K562 (cell line): ENCODE data around the gene EBI3. TPM values are rescaled to one million over a fixed set of nuclear protein-coding genes. Genes with fewer than 3 reads are reported as not detected.

Experiments
- ATF7 ChIP-seq: fragments of 450-650 bp; IDR thresholded peaks from 2 replicates; pipeline ENCODE4 v1.7.1; 2014; ENCODE audit warnings: mild to moderate bottlenecking, moderate library complexity
- BDP1 ChIP-seq: IDR thresholded peaks from 3 replicates; pipeline ENCODE4 v1.6.1; 2011; ENCODE audit not compliant: insufficient read length, insufficient read depth
- CCAR2 ChIP-seq: fragments of 200-400 bp; formaldehyde crosslinking; IDR thresholded peaks from 2 replicates; pipeline ENCODE4 v1.6.1; 2017; ENCODE audit warnings: mild to moderate bottlenecking, low read depth, low read length
- CREBBP ChIP-seq: IDR thresholded peaks from one replicate; pipeline ENCODE4 v1.6.1; 2012; ENCODE audit warnings: low read depth, mild to moderate bottlenecking, control low read depth, inconsistent platforms, low read length
- MEF2A ChIP-seq: IDR thresholded peaks from 2 replicates; pipeline ENCODE4 v1.6.1; 2011; ENCODE audit warnings: low read depth, mild to moderate bottlenecking, low read length, moderate library complexity; ENCODE audit not compliant: control insufficient read depth
- NR2F6 ChIP-seq: fragments of 450-650 bp; formaldehyde crosslinking; IDR thresholded peaks from 2 replicates; pipeline ENCODE4 v1.4.0; 2020; ENCODE audit warnings: mild to moderate bottlenecking
- PPARD ChIP-seq: fragments of 250-450 bp; sonication (Bioruptor Pico); IDR thresholded peaks from 2 replicates; pipeline ENCODE4 v1.8.0; 2022; ENCODE audit warnings: inconsistent platforms, mild to moderate bottlenecking, moderate library complexity
- RBM34 ChIP-seq: fragments of 200-400 bp; formaldehyde crosslinking; IDR thresholded peaks from 2 replicates; pipeline ENCODE4 v1.6.1; 2018; ENCODE audit warnings: low read length, borderline replicate concordance; ENCODE audit not compliant: insufficient read depth
- SAP30 ChIP-seq: fragments of 200-600 bp; sonication (generic); IDR thresholded peaks from 2 replicates; pipeline ENCODE4 v1.6.1; 2012; ENCODE audit warnings: borderline replicate concordance, low read depth, mild to moderate bottlenecking, moderate library complexity, low read length, control low read depth, inconsistent platforms; ENCODE audit not compliant: insufficient read depth, poor library complexity, severe bottlenecking
- SNIP1 ChIP-seq: fragments of 450-650 bp; IDR thresholded peaks from 2 replicates; pipeline ENCODE4 v1.7.1; 2017; ENCODE audit warnings: low read depth, mild to moderate bottlenecking
- TAL1 ChIP-seq: fragments of 450-650 bp; IDR thresholded peaks from 2 replicates; pipeline ENCODE4 v1.6.1; 2016; ENCODE audit warnings: mild to moderate bottlenecking
- TFAM ChIP-seq: fragments of 250-450 bp; sonication (Bioruptor Pico); conservative IDR thresholded peaks from 2 replicates; pipeline ENCODE4 v1.5.0; 2021; ENCODE audit warnings: mild to moderate bottlenecking, moderate library complexity
- ZNF224 ChIP-seq: sonication (generic); formaldehyde crosslinking; IDR thresholded peaks from 2 replicates; pipeline ENCODE4 v1.8.0; 2022; ENCODE audit warnings: mild to moderate bottlenecking, missing genetic modification reagents
- ZNF41 ChIP-seq: fragments of 250-450 bp; sonication (Bioruptor Pico); conservative IDR thresholded peaks from 2 replicates; pipeline ENCODE4 v1.4.0; 2020; ENCODE audit warnings: mild to moderate bottlenecking
- polyA plus RNA-seq, 8 experiments: library from polyadenylated mRNA; depleted of rRNA in 4 of 8; stranded (reverse) in 5 of 8; unstranded in 3 of 8; fragments of >200 nt; fragmentation: Nextera tagmentation in 2 of 8; fragmentation: Illumina TruSeq in 1 of 8; extraction: Ambion mirVana in 2 of 8; extraction: Trizol in 1 of 8; gene quantifications; 2 replicates each; pipeline versions ENCODE4 v1.2.1 to v1.2.3, GENCODE V29; 2011 to 2014; ENCODE audit warnings: inconsistent platforms in 1 of 8, missing spikeins in 1 of 8
- total RNA-seq, 7 experiments: library from RNA; depleted of rRNA in 6 of 7; stranded (reverse); fragments of >200 nt in 6 of 7; fragmentation: Illumina TruSeq in 2 of 7; extraction: Trizol in 2 of 7; gene quantifications; 2 replicates each; pipeline versions ENCODE4 v1.2.1 to v1.2.3, GENCODE V29; 2011 to 2021; ENCODE audit warnings: low replicate concordance in 1 of 7
- TF ChIP-seq, protein P1 (sequence below): fragments of 200-600 bp; sonication (generic); IDR thresholded peaks from one replicate; pipeline ENCODE4 v1.6.1; 2012; ENCODE audit warnings: mild to moderate bottlenecking, low read depth, low read length, inconsistent platforms
- TF ChIP-seq, protein P2 (sequence below): fragments of 250-450 bp; sonication (Bioruptor Pico); IDR thresholded peaks from 2 replicates; pipeline ENCODE4 v1.8.0; 2021; ENCODE audit warnings: moderate library complexity, mild to moderate bottlenecking, inconsistent platforms

Gene EBI3
- total and polyA plus RNA-seq, 9 of the 15 experiments (the other 6 are each of a cell fraction or from before 2014, with no cell fraction given), result 0.08 to 0.35 (median 0.22) TPM; not detected in 6

GRCh38 chr19:4233282-4233853, 4.0 kb downstream of the EBI3 start (continued):
- TF ChIP-seq, protein P1, sequence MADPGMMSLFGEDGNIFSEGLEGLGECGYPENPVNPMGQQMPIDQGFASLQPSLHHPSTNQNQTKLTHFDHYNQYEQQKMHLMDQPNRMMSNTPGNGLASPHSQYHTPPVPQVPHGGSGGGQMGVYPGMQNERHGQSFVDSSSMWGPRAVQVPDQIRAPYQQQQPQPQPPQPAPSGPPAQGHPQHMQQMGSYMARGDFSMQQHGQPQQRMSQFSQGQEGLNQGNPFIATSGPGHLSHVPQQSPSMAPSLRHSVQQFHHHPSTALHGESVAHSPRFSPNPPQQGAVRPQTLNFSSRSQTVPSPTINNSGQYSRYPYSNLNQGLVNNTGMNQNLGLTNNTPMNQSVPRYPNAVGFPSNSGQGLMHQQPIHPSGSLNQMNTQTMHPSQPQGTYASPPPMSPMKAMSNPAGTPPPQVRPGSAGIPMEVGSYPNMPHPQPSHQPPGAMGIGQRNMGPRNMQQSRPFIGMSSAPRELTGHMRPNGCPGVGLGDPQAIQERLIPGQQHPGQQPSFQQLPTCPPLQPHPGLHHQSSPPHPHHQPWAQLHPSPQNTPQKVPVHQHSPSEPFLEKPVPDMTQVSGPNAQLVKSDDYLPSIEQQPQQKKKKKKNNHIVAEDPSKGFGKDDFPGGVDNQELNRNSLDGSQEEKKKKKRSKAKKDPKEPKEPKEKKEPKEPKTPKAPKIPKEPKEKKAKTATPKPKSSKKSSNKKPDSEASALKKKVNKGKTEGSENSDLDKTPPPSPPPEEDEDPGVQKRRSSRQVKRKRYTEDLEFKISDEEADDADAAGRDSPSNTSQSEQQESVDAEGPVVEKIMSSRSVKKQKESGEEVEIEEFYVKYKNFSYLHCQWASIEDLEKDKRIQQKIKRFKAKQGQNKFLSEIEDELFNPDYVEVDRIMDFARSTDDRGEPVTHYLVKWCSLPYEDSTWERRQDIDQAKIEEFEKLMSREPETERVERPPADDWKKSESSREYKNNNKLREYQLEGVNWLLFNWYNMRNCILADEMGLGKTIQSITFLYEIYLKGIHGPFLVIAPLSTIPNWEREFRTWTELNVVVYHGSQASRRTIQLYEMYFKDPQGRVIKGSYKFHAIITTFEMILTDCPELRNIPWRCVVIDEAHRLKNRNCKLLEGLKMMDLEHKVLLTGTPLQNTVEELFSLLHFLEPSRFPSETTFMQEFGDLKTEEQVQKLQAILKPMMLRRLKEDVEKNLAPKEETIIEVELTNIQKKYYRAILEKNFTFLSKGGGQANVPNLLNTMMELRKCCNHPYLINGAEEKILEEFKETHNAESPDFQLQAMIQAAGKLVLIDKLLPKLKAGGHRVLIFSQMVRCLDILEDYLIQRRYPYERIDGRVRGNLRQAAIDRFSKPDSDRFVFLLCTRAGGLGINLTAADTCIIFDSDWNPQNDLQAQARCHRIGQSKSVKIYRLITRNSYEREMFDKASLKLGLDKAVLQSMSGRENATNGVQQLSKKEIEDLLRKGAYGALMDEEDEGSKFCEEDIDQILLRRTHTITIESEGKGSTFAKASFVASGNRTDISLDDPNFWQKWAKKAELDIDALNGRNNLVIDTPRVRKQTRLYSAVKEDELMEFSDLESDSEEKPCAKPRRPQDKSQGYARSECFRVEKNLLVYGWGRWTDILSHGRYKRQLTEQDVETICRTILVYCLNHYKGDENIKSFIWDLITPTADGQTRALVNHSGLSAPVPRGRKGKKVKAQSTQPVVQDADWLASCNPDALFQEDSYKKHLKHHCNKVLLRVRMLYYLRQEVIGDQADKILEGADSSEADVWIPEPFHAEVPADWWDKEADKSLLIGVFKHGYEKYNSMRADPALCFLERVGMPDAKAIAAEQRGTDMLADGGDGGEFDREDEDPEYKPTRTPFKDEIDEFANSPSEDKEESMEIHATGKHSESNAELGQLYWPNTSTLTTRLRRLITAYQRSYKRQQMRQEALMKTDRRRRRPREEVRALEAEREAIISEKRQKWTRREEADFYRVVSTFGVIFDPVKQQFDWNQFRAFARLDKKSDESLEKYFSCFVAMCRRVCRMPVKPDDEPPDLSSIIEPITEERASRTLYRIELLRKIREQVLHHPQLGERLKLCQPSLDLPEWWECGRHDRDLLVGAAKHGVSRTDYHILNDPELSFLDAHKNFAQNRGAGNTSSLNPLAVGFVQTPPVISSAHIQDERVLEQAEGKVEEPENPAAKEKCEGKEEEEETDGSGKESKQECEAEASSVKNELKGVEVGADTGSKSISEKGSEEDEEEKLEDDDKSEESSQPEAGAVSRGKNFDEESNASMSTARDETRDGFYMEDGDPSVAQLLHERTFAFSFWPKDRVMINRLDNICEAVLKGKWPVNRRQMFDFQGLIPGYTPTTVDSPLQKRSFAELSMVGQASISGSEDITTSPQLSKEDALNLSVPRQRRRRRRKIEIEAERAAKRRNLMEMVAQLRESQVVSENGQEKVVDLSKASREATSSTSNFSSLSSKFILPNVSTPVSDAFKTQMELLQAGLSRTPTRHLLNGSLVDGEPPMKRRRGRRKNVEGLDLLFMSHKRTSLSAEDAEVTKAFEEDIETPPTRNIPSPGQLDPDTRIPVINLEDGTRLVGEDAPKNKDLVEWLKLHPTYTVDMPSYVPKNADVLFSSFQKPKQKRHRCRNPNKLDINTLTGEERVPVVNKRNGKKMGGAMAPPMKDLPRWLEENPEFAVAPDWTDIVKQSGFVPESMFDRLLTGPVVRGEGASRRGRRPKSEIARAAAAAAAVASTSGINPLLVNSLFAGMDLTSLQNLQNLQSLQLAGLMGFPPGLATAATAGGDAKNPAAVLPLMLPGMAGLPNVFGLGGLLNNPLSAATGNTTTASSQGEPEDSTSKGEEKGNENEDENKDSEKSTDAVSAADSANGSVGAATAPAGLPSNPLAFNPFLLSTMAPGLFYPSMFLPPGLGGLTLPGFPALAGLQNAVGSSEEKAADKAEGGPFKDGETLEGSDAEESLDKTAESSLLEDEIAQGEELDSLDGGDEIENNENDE, result no peak
- TF ChIP-seq ZNF224 (no peak), MEF2A (no peak), NR2F6 (CRISPR knock-in tag) (no peak), CCAR2 (no peak), ATF7 (0 out of 2 replicates have a peak, but pooled peaks have one; percentile 36), TAL1 (no peak), BDP1 (no peak), TFAM (CRISPR knock-in tag) (no peak), RBM34 (no peak), SNIP1 (no peak), PPARD (CRISPR knock-in tag) (no peak), CREBBP (no peak), SAP30 (no peak), ZNF41 (no peak)
- TF ChIP-seq, protein P2, sequence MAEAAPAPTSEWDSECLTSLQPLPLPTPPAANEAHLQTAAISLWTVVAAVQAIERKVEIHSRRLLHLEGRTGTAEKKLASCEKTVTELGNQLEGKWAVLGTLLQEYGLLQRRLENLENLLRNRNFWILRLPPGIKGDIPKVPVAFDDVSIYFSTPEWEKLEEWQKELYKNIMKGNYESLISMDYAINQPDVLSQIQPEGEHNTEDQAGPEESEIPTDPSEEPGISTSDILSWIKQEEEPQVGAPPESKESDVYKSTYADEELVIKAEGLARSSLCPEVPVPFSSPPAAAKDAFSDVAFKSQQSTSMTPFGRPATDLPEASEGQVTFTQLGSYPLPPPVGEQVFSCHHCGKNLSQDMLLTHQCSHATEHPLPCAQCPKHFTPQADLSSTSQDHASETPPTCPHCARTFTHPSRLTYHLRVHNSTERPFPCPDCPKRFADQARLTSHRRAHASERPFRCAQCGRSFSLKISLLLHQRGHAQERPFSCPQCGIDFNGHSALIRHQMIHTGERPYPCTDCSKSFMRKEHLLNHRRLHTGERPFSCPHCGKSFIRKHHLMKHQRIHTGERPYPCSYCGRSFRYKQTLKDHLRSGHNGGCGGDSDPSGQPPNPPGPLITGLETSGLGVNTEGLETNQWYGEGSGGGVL (CRISPR knock-in tag), result no peak
